Activated CD8-positive, alpha-beta T cell treated with anti-CD3 and anti-CD28 coated beads for 36 hours (primary cell): ENCODE results near the gene KLHL25. TPM values are rescaled to one million over a fixed set of nuclear protein-coding genes. Genes with fewer than 3 reads are reported as not detected.
A peak's percentile ranks its signal among the peaks of the same experiment; 100 is the strongest.

Source experiments
- ATAC-seq: fragments of 200-7000 bp; cut with Tn5 transposase; one replicate; pipeline ENCODE4 v1.10.0; 2021; ENCODE audit warnings: mild to moderate bottlenecking, moderate library complexity
- CTCF ChIA-PET: fragments of 350-600 bp; sonication (Branson Sonifier 250); formaldehyde crosslinking; loops from one replicate; lab custom pipeline; 2021; ENCODE audit warnings: antibody characterized with exemption; lab: Charles Lee
- POLR2A ChIA-PET: fragments of 350-600 bp; sonication (Branson Sonifier 250); formaldehyde crosslinking; loops from one replicate; lab custom pipeline; 2021; ENCODE audit warnings: antibody characterized with exemption; lab: Charles Lee
- DNase-seq: peaks from one replicate; pipeline ENCODE4 v3.0.0-alpha.2; 2020
- H3K27ac Mint-ChIP-seq: one replicate; pipeline ENCODE4 v1.8.0; 2021; ENCODE audit warnings: mild to moderate bottlenecking, mixed read lengths
- H3K27me3 Mint-ChIP-seq: one replicate; pipeline ENCODE4 v1.8.0; 2021; ENCODE audit warnings: mixed read lengths
- H3K36me3 Mint-ChIP-seq: one replicate; pipeline ENCODE4 v1.8.0; 2021; ENCODE audit warnings: low read depth, mixed read lengths
- H3K4me1 Mint-ChIP-seq: one replicate; pipeline ENCODE4 v1.8.0; 2021; ENCODE audit warnings: low read depth, mixed read lengths
- H3K4me3 Mint-ChIP-seq: one replicate; pipeline ENCODE4 v1.8.0; 2021; ENCODE audit warnings: mild to moderate bottlenecking, moderate library complexity, mixed read lengths
- H3K9me3 Mint-ChIP-seq: one replicate; pipeline ENCODE4 v1.8.0; 2021; ENCODE audit warnings: mixed read lengths
- intact Hi-C: fragments of 100-400 bp; cut with micrococcal nuclease; formaldehyde crosslinking; loops from one replicate; pipeline ENCODE4 v1.10.0; 2022
- total RNA-seq, 2 experiments: library from RNA; stranded (reverse); gene quantifications; one replicate each; pipeline ENCODE4 v1.2.3, GENCODE V29; 2021
- TF ChIP-seq, protein P1 (sequence below): fragments of 200-600 bp; IDR thresholded peaks from one replicate; pipeline ENCODE4 v1.8.0; 2022; ENCODE audit warnings: antibody characterized with exemption, mild to moderate bottlenecking

KLHL25 gene
- total RNA-seq, 2 experiments from 2014 or later = 2.9 to 3.3 TPM

DNA sequence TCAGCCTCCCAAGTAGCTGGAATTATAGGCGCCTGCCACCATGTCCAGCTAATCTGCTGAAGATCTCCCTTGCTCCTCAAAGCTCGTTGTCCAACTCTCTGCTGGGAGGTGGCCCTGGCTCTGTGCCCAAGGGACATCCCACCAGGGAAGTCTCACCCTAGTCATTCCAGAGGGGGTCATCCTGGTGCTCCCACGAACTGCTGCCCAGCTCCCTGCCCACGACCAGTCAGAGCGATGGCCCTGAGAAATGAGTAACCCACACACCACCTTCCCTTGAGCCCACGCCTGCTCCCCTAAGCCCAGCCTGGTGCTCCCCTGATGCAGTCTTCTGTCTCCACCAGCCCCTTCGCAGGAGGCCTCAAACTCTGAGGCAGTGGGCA, 5.2 kb downstream of the KLHL25 start:
- ChIA-PET CTCF (interaction anchor here (1.3 kb wide), 1 partner anchor 25 kb away, joined by 4 read pairs; no protein-coding TSS in a partner anchor), POLR2A (no interaction called here)
- Mint-ChIP-seq H3K4me3 (no peak overlapping the region), H3K4me1 (peaks cover 48% of the 10 kb centered on the region), H3K9me3 (no peaks in the 10 kb centered on the region), H3K36me3 (no peaks in the 10 kb centered on the region), H3K27me3 (no peaks in the 10 kb centered on the region), H3K27ac (no peak overlapping the region)
- no peak for ATAC-seq
- DNase-seq = no peak
- TF ChIP-seq, protein P1, sequence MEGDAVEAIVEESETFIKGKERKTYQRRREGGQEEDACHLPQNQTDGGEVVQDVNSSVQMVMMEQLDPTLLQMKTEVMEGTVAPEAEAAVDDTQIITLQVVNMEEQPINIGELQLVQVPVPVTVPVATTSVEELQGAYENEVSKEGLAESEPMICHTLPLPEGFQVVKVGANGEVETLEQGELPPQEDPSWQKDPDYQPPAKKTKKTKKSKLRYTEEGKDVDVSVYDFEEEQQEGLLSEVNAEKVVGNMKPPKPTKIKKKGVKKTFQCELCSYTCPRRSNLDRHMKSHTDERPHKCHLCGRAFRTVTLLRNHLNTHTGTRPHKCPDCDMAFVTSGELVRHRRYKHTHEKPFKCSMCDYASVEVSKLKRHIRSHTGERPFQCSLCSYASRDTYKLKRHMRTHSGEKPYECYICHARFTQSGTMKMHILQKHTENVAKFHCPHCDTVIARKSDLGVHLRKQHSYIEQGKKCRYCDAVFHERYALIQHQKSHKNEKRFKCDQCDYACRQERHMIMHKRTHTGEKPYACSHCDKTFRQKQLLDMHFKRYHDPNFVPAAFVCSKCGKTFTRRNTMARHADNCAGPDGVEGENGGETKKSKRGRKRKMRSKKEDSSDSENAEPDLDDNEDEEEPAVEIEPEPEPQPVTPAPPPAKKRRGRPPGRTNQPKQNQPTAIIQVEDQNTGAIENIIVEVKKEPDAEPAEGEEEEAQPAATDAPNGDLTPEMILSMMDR = no peak
- intact Hi-C loops = no loop called here

DNA sequence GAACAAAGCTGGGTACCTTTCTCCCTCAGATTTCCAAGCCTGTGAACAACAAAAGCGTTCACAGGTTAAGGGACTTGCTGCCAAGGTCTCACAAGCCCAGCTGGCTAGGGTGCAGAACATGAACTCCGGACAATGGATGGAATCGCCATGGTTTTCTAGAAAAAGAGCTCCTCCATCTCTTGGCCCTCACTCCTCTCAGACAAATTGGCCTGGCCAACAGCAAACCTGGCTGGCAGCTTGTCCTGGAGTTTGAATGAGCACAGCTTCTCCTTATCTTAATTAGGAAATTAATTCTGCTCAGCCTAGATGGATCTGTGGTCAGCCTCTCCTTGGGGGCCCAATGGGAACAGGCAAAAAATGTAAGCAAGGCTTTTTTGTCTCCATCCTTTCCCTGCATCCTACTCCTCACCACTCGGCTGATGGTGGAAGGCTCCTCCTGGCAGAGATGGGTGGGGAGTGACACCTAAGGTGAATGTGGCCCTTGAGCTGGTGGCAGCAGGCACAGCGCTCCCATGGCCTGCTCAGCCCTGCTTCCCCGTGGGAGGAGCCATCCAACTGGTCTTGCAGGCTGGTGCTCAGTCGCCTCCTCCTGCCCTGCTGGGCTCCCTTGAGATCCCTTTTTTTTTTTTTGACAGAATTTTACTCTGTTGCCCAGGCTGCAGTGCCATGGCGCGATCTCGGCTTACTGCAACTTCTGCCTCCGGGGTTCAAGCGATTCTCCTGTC, 5.8 kb downstream of the KLHL25 start:
- H3K36me3 Mint-ChIP-seq = no peaks in the 10 kb centered on the region
- TF ChIP-seq, protein P1 = no peak
- CTCF ChIA-PET = interaction anchor here (1.2 to 2.1 kb wide), 3 partner anchors 25 to 59 kb away, joined by 4 to 6 read pairs (median 4); no protein-coding TSS in a partner anchor
- H3K27me3 Mint-ChIP-seq = no peaks in the 10 kb centered on the region
- no peaks in the 10 kb centered on the region for H3K9me3 Mint-ChIP-seq
- intact Hi-C loops = no loop called here
- ATAC-seq = no peak
- DNase-seq = no peak
- H3K27ac Mint-ChIP-seq = no peak overlapping the region
- POLR2A ChIA-PET = no interaction called here
- peaks cover 51% of the 10 kb centered on the region for H3K4me1 Mint-ChIP-seq
- H3K4me3 Mint-ChIP-seq = no peak overlapping the region

DNA sequence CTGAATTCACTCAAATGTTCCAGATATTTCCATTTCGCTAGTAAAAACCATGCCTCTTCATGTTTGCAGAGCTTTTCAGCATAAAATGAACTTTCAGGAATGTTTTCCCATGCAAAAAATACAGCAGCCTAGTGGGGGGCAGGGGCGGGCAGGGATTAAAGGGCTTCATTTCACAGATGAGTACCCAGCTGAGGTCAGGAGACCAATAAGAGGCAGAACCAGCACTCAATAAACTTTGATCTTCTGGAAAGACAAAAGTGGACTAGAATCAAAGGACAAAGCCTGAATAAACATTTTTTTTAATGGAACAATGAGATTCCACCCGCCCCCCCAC, 8.0 kb downstream of the KLHL25 start:
- Mint-ChIP-seq H3K27me3 (no peaks in the 10 kb centered on the region), H3K36me3 (no peaks in the 10 kb centered on the region), H3K4me1 (peaks cover 50% of the 10 kb centered on the region), H3K9me3 (no peaks in the 10 kb centered on the region), H3K27ac (no peak overlapping the region), H3K4me3 (no peak overlapping the region)
- TF ChIP-seq, protein P1 = no peak
- CTCF ChIA-PET = interaction anchor here (1.5 kb wide), 1 partner anchor 53 kb away, joined by 5 read pairs; no protein-coding TSS in a partner anchor
- intact Hi-C loops = no loop called here
- POLR2A ChIA-PET = interaction anchor here (1.6 kb wide), 1 partner anchor 8 kb away, joined by 6 read pairs; the partner anchor contains the start of gene KLHL25
- ATAC-seq (no peak), DNase-seq (no peak)

- DNase-seq (peak; percentile 37), ATAC-seq (peak; percentile 51)
- intact Hi-C loops = no loop called here
- no peaks in the 10 kb centered on the region for H3K9me3 Mint-ChIP-seq
- H3K27ac Mint-ChIP-seq = peak overlapping the region; percentile 82
- CTCF ChIA-PET = interaction anchor here (1.1 to 1.7 kb wide), 4 partner anchors 10 to 56 kb away, joined by 3 to 5 read pairs (median 4); no protein-coding TSS in a partner anchor
- no peaks in the 10 kb centered on the region for H3K27me3 Mint-ChIP-seq
- TF ChIP-seq, protein P1 = no peak
- no peaks in the 10 kb centered on the region for H3K36me3 Mint-ChIP-seq
- H3K4me1 Mint-ChIP-seq = peaks cover 51% of the 10 kb centered on the region
- H3K4me3 Mint-ChIP-seq = peak overlapping the region; percentile 49
- POLR2A ChIA-PET = interaction anchor here (1.6 kb wide), 1 partner anchor 9 kb away, joined by 6 read pairs; the partner anchor contains the start of gene KLHL25
Measured at GRCh38 chr15:85785887-85786780, 8.6 kb downstream of the KLHL25 start.
